OCI-LY1 (cell line): Measurements from ENCODE around the gene DUSP16.
"Not testable (repeated sequence)": the region's sequence is repeated elsewhere in the genome, so short reads cannot be mapped to it uniquely, and the experiment has no call there.

ENCODE experiments used
- EZH2 ChIP-seq: fragments of 200-600 bp; sonication (generic), shearing (Covaris generic); IDR thresholded peaks from 2 replicates; pipeline ENCODE4 v1.8.0; 2017; ENCODE audit warnings: borderline replicate concordance, mixed run types, mild to moderate bottlenecking, antibody characterized with exemption, low read length, moderate library complexity, mixed read lengths
- TF ChIP-seq, protein P1 (sequence below): fragments of 200-600 bp; sonication (generic), shearing (Covaris generic); IDR thresholded peaks from 2 replicates; pipeline ENCODE4 v1.5.1; 2017; ENCODE audit warnings: mild to moderate bottlenecking, antibody characterized with exemption, low read length, moderate library complexity, mixed read lengths

DNA sequence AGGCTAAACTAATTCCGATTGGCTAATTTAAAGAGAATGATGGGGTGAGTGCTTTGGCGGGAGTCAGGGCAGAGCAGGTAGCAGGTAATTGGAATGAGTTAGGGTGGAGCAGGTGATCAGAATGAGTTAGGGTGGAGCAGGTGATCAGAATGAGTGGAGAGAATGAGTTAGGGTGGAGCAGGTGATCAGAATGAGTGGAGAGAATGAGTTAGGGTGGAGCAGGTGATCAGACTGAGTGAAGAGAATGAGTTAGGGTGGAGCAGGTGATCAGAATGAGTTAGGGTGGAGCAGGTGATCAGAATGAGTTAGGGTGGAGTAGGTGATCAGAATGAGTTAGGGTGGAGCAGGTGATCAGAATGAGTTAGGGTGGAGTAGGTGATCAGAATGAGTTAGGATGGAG is 33.3 kb upstream of the DUSP16 start:
- TF ChIP-seq, protein P1, sequence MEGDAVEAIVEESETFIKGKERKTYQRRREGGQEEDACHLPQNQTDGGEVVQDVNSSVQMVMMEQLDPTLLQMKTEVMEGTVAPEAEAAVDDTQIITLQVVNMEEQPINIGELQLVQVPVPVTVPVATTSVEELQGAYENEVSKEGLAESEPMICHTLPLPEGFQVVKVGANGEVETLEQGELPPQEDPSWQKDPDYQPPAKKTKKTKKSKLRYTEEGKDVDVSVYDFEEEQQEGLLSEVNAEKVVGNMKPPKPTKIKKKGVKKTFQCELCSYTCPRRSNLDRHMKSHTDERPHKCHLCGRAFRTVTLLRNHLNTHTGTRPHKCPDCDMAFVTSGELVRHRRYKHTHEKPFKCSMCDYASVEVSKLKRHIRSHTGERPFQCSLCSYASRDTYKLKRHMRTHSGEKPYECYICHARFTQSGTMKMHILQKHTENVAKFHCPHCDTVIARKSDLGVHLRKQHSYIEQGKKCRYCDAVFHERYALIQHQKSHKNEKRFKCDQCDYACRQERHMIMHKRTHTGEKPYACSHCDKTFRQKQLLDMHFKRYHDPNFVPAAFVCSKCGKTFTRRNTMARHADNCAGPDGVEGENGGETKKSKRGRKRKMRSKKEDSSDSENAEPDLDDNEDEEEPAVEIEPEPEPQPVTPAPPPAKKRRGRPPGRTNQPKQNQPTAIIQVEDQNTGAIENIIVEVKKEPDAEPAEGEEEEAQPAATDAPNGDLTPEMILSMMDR = not testable (repeated sequence)
- not testable (repeated sequence) for TF ChIP-seq EZH2
